ENCODE measurements around the gene VGLL4.
A peak's percentile ranks its signal among the peaks of the same experiment; 100 is the strongest.
"Not testable (repeated sequence)": the region's sequence is repeated elsewhere in the genome, so short reads cannot be mapped to it uniquely, and the experiment has no call there.

VGLL4 gene, protein sequence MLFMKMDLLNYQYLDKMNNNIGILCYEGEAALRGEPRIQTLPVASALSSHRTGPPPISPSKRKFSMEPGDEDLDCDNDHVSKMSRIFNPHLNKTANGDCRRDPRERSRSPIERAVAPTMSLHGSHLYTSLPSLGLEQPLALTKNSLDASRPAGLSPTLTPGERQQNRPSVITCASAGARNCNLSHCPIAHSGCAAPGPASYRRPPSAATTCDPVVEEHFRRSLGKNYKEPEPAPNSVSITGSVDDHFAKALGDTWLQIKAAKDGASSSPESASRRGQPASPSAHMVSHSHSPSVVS

DNA sequence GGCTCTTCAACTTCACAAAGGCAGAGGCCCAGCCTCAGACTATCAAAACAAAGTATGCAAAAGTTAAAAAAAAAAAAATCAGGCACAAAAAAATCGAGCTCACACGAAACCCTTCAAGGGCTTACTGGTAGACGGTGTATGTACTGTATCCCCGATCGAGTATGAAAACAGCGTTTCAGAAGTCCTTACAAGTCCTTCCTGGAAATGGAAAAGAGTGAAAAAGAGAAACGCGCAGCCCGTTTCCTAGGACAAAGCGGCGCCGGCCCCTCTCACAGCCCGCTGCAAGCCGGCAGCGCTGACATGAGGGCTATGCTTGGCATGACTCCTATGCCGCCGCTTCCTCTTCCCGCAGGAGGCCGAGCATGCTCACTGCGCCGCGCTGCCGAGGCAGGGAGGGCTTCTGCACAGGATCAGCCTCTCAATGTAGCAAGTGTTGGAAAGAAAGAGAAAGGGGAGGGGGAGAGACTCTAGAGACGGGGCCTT is at the start of gene VGLL4:
Gene VGLL4 (minus strand): TSS at position 311 of the 483 bp plus-strand sequence. CDS start 397 bp downstream, outside the sequence.
- peak; percentile 84 for DNase-seq (ENCODE audit: low read depth)

DNA sequence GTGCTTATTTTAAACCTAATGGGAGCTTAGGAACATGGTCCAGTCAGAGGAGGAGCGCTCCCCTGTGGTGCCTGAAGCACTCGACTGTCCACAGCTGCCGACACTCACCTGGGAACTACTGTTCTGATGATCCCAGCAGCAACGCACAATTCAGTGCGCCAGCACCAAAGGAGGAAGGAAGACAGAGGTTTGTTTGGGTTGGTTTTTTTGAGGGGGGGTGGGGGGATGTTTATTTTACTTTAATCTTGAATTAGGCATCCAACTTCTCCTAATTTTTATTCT is 48.8 kb upstream of the VGLL4 start:
- DNase-seq (ENCODE audit: low read depth), result no peak

- no peak for DNase-seq (ENCODE audit: low read depth)
Measured at GRCh38 chr3:11691767-11692531, 48.2 kb upstream of the VGLL4 start.

DNA sequence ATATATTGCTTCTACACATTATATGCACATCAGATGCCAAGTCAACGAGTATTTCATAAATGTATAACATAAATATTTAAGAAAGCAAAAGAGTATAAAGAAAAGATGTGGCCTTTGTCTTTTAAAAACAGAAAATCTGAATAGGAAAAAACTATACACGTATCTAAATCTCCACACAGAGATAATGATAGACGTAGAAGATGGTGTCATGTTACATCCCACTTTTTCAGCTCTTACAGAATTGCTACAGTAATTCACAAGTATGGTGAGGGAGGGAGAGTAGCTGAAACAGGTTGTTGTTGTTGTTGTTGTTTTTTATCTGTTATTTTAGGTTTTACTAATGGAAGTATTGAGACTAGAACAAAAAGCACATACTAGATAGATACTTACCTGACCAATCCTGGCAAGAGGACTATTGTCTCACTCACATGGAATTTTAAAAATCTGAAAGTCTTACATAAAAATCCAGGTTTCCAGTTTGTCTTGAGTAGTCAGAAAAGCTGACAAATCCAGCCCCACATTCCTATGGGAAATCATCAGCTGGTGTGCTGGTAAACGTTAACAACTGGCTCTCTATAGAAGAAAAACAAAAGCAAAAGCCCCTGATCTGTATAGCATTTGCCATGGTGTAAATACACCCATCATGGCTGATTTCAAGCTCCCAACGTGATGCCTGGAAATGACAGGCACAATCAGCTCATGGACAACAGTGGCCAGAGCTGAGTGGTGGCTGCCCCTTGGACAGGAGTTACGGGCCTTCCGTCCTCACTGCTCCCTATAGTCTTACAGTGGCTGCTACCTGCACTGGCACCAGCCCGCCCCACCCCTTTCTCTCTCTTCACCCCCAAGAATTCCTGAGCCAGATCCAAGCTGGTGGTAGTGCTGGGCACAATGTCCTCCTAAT is 47.4 kb upstream of the VGLL4 start:
- no peak for DNase-seq (ENCODE audit: low read depth)

- no peak for DNase-seq (ENCODE audit: low read depth)
Measured at GRCh38 chr3:11689749-11690148, 46.0 kb upstream of the VGLL4 start.

DNA sequence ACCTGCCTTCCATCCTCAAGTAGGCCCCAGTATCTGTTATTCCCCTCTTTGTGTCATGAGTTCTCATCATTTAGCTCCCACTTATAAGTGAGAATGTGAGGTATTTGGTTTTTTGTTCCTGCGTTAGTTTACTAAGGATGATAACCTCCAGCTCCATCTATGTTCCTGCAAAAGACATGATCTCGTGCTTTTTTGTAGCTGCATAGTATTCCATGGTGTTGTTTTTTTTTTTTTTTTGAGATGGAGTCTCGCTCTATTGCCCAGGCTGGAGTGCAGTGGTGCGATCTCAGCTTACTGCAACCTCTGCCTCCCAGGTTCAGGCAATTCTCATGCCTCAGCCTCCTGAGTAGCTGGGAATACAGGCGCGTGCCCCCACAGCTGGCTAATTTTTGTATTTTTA is 41.3 kb upstream of the VGLL4 start:
- DNase-seq (ENCODE audit: low read depth), result not testable (repeated sequence)

DNA sequence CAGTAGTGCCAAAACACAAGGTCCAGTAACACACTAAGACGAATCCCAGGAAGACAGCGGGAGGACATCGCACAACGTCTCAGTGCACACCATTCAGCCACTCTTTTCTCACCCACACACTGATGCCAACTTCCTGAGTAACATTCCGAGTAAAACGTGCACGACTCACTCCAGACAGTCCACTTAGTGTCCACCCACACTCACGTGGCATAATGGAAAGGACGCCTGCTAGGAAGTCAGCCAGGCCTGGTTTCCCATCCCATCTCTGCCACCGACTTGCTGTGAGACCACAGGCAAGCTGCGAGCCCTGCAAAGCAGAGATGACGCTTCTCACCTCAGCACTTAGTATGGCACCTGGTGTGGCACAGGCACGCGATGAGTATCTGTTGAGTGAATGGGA is 36.8 kb upstream of the VGLL4 start:
- no peak for DNase-seq (ENCODE audit: low read depth)

DNA sequence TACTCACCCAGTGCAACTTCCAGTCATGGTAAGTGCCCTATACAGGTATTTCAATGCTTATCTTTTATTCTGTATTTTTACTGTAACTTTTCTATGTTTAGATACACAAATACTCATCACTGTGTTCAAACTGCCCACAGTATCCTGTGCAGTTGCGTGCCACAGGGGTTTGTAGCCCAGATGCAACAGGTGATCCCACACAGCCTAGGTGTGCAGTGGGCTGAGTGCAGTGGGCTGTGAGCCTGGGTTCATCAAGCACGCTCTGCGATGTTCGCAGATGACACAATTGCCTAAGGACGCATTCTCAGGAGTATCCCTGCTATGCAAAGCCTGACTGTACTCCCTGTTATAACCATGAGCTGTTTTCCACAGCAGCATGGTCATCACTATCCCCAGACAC is 36.2 kb upstream of the VGLL4 start:
- no peak for DNase-seq (ENCODE audit: low read depth)

GRCh38 chr3:11672363-11672762 is 28.6 kb upstream of the VGLL4 start:
- DNase-seq (ENCODE audit: low read depth), result no peak

- peak; percentile 18 for DNase-seq (ENCODE audit: low read depth)
Measured at GRCh38 chr3:11671648-11672100, 28.0 kb upstream of the VGLL4 start.

- DNase-seq (ENCODE audit: low read depth), result no peak
Measured at GRCh38 chr3:11668243-11669235, 24.8 kb upstream of the VGLL4 start.

DNA sequence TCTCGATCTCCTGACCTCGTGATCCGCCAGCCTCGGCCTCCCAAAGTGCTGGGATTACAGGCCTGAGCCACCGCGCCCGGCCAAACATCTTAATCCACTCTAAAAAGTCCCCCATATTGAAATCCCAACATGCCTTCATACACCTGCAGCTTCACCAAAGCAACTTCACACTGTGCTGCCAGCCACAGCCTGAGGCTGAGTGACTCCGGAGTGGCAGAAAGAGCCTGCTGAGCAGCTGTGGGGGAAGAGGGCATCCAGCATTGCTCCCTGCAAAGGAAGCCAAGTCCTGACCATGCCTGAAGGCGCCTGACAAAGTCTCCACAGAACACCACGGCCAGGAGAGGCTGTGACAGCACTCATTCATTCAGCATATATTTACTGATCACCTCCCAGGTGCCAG is 21.6 kb upstream of the VGLL4 start:
- DNase-seq (ENCODE audit: low read depth), result no peak

GRCh38 chr3:11662392-11662990 is 18.8 kb upstream of the VGLL4 start:
- DNase-seq (ENCODE audit: low read depth), result no peak

GRCh38 chr3:11661827-11662226 is 18.1 kb upstream of the VGLL4 start:
- no peak for DNase-seq (ENCODE audit: low read depth)

DNA sequence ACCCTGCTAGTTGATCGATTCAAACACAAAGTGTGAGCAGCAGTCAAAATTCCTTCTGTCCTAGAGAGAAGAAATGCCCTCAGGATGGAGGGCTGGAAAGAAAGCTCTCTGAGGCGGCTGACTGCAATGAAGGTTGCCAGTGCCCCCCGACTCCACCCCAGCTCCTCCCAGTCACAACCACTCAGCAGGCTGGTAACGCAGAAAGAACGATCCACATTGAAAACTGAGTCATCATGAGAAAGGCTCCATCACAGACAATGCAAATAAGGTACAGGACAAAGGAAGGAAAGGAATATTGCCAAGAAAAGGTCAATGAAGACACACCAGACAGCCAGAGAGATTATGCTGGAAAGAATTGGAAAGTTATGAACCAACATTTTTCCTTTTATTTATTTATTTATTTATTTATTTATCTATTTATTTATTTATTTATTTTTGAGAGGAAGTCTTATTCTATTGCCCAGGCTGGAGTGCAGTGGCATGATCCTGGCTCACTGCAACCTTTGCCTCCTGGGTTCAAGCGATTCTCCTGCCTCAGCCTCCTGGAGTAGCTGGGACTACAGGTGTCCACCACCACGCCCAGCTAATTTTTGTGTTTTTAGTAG is 17.4 kb upstream of the VGLL4 start:
- no peak for DNase-seq (ENCODE audit: low read depth)

- DNase-seq (ENCODE audit: low read depth), result no peak
Measured at GRCh38 chr3:11660242-11660641, 16.5 kb upstream of the VGLL4 start.

DNA sequence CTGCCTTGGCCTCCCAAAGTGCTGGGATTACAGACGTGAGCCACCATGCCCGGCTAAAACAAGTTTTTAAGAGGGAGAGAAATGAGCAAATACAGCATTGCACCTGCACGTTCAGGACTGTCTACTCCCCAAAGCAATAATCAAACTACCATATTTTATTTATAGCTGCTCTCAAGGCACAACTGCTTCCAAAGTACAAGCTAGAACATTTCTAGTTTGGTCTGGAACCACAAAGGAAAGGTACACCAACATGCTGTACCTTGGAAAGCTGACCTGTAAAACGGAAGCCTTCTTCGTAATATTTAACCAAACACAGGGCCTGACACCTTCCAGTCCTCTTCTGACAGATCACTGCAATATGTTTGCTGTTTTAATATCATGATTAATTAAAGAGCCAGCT is 14.5 kb upstream of the VGLL4 start:
- no peak for DNase-seq (ENCODE audit: low read depth)

DNA sequence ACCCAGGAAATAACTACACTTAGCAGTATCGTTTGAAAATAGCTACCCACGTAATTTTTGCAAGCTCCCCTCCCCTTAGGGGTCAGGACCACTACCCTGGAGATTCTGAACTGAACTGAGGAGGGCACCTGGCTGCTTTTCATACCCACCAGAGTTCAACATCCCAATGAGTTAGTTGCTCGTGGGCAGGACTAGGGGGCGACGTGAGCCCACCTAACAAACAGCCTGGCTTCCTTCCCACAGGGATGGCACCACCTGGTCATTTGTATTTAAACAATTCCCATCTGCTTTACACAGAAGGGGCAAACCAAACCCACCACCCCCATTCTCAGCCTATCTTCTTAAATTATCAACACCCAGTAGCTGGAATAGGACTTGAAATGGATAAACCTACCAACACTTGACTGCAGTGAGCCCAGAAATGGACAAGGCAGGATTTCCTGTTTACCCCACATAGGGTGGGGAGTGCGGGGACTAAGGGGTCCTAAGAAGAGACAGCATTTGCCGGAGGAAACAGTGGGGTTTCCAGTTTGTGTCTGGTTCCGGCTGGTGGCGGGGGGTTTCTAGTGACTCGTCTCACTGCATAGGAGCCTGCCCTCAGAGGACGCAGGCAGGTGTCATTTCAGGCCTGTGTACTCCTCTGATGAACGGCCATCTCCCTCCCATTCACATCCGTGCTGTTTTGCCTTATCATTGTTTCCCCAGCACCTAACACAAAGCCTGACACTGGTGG is 11.6 kb upstream of the VGLL4 start:
- no peak for DNase-seq (ENCODE audit: low read depth)

GRCh38 chr3:11654166-11654565 is 10.5 kb upstream of the VGLL4 start:
- no peak for DNase-seq (ENCODE audit: low read depth)

Measured in stromal cell of bone marrow (primary cell).